Tibial artery (tissue), 4 donors: Measurements from ENCODE around the gene CIB2.

ENCODE experiments used
- DNase-seq, 2 donors: peaks; one replicate each; pipeline ENCODE4 v3.0.0-alpha.2; 2019
- H3K27ac ChIP-seq, 2 donors: fragments of 200-600 bp; sonication (generic) in 1 of 2; 1 replicate in 1 of 2; 2 replicates in 1 of 2; pipeline ENCODE4 v1.5.1; 2018 to 2019; ENCODE audit warnings: mild to moderate bottlenecking in 1 of 2
- H3K27me3 ChIP-seq, 2 donors: fragments of 200-600 bp; sonication (generic) in 1 of 2; one replicate each; pipeline versions ENCODE4 v1.5.1 to v1.6.0; 2016 to 2019
- H3K36me3 ChIP-seq, 3 donors: fragments of 200-600 bp; sonication (generic) in 2 of 3; one replicate each; pipeline ENCODE4 v1.5.1; 2016 to 2019; ENCODE audit warnings: mild to moderate bottlenecking in 2 of 3
- H3K4me1 ChIP-seq, 4 donors: fragments of 200-600 bp; sonication (generic) in 2 of 4; 1 replicate in 3 of 4; 2 replicates in 1 of 4; pipeline ENCODE4 v1.5.1; 2016 to 2019
- H3K4me3 ChIP-seq, 2 donors: fragments of 200-600 bp; sonication (generic) in 1 of 2; 1 replicate in 1 of 2; 2 replicates in 1 of 2; pipeline ENCODE4 v1.5.1; 2018 to 2019; ENCODE audit warnings: mild to moderate bottlenecking in 2 of 2
- H3K9me3 ChIP-seq, 3 donors: fragments of 200-600 bp; sonication (generic) in 1 of 3; one replicate each; pipeline ENCODE4 v1.5.1; 2016 to 2019
- intact Hi-C: fragments of 100-400 bp; cut with DNase I; formaldehyde crosslinking; loops from one replicate; pipeline ENCODE4 v1.15.0; 2023; ENCODE audit warnings: low total_unique reads
- TF ChIP-seq, protein P1 (sequence below), 2 experiments: fragments of 200-600 bp in 1 of 2; fragments of 450-650 bp in 1 of 2; IDR thresholded peaks; one replicate each; pipeline ENCODE4 v1.5.1; 2017 to 2019; ENCODE audit warnings: antibody characterized with exemption in 2 of 2, mild to moderate bottlenecking in 1 of 2, moderate library complexity in 1 of 2

Gene CIB2

DNA sequence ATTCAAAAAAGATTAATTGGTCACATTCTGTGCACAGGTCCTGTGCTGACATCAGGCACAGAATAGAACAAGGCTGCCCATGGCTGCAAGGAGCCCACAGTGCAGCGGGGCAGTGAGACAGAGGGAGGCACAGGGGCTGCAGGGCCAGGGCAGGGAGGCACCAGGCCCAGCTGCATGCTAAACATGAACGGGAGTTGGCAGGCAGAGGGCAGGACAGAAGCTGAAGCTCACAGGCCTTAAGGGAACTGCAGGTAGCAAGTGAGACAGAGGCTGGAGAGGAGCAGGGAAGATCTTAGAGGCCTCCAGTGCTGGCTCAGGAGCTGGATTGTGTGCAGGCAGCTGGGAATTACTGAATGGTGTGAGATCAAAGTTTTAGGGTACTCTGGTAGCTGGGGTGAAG is 44.1 kb upstream of the CIB2 start:
- DNase-seq: no peak

GRCh38 chr15:78174401-78174800 is 43.2 kb upstream of the CIB2 start:
- TF ChIP-seq, protein P1, sequence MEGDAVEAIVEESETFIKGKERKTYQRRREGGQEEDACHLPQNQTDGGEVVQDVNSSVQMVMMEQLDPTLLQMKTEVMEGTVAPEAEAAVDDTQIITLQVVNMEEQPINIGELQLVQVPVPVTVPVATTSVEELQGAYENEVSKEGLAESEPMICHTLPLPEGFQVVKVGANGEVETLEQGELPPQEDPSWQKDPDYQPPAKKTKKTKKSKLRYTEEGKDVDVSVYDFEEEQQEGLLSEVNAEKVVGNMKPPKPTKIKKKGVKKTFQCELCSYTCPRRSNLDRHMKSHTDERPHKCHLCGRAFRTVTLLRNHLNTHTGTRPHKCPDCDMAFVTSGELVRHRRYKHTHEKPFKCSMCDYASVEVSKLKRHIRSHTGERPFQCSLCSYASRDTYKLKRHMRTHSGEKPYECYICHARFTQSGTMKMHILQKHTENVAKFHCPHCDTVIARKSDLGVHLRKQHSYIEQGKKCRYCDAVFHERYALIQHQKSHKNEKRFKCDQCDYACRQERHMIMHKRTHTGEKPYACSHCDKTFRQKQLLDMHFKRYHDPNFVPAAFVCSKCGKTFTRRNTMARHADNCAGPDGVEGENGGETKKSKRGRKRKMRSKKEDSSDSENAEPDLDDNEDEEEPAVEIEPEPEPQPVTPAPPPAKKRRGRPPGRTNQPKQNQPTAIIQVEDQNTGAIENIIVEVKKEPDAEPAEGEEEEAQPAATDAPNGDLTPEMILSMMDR (IDR thresholded peaks at IDR 0.05): no peak
- H3K27ac ChIP-seq: no peak overlapping the region
- H3K27me3 ChIP-seq: no peaks in the 10 kb centered on the region
- H3K4me1 ChIP-seq: no peaks in the 10 kb centered on the region
- intact Hi-C loops: no loop called here
- H3K4me3 ChIP-seq: no peak overlapping the region
- H3K9me3 ChIP-seq: no peaks in the 10 kb centered on the region
- DNase-seq: no peak
- peaks cover 28 to 43% (median 42%) of the 10 kb centered on the region in 3 donors for H3K36me3 ChIP-seq

More for the DNA sequence above, 44.1 kb upstream of the CIB2 start:
- no peaks in the 10 kb centered on the region for H3K9me3 ChIP-seq
- H3K27me3 ChIP-seq: no peaks in the 10 kb centered on the region
- intact Hi-C loops: no loop called here
- H3K27ac ChIP-seq: no peak overlapping the region
- H3K4me3 ChIP-seq: no peak overlapping the region
- peaks cover 21 to 34% (median 33%) of the 10 kb centered on the region in 3 donors for H3K36me3 ChIP-seq
- no peaks in the 10 kb centered on the region for H3K4me1 ChIP-seq
- TF ChIP-seq, protein P1 (IDR thresholded peaks at IDR 0.05): no peak

- Histone ChIP-seq H3K36me3 (peaks cover 52 to 67% (median 67%) of the 10 kb centered on the region in 3 donors), H3K27ac (no peak overlapping the region)
These were observed 40.7 kb upstream of the CIB2 start for GRCh38 chr15:78171864-78172472.

GRCh38 chr15:78170848-78171773 is 39.9 kb upstream of the CIB2 start:
- DNase-seq: no peak
- intact Hi-C loops: no loop called here
- TF ChIP-seq, protein P1 (IDR thresholded peaks at IDR 0.05): no peak
- H3K9me3 ChIP-seq: no peaks in the 10 kb centered on the region
- no peak overlapping the region for H3K4me3 ChIP-seq
- no peaks in the 10 kb centered on the region for H3K4me1 ChIP-seq
- H3K27ac ChIP-seq: no peak overlapping the region
- peaks cover 61 to 75% (median 75%) of the 10 kb centered on the region in 3 donors for H3K36me3 ChIP-seq
- H3K27me3 ChIP-seq: no peaks in the 10 kb centered on the region

More at GRCh38 chr15:78171864-78172472, 40.7 kb upstream of the CIB2 start:
- TF ChIP-seq, protein P1 (IDR thresholded peaks at IDR 0.05): no peak
- Histone ChIP-seq H3K4me1 (no peaks in the 10 kb centered on the region), H3K4me3 (no peak overlapping the region), H3K9me3 (no peaks in the 10 kb centered on the region), H3K27me3 (no peaks in the 10 kb centered on the region)
- no peak for DNase-seq
- intact Hi-C loops: no loop called here

DNA sequence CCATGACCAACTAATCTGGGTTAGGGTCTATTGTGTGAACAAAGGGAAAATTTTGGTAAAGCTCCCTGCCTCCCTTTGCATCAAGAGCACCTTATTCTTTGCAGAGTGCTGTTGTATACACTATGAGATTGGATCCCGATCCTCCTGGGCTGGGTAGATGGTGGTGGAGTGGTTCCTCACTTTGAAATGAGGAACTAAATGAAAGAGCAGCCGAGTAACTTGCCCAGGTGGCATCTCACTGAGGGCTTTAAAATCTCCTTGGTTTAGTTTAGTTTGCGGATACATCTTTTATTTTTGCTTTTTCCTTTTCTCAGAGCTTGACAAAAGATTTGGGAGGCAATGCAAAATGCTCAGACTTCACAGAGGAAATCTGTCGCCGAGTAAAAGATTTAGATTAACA is 37.4 kb upstream of the CIB2 start:
- no peaks in the 10 kb centered on the region for H3K27me3 ChIP-seq
- intact Hi-C loops: no loop called here
- H3K36me3 ChIP-seq: peaks cover 86 to 99% (median 92%) of the 10 kb centered on the region in 3 donors

More for the DNA sequence above, 37.4 kb upstream of the CIB2 start:
- Histone ChIP-seq H3K4me3 (no peak overlapping the region), H3K4me1 (no peaks in the 10 kb centered on the region), H3K27ac (no peak overlapping the region), H3K9me3 (no peaks in the 10 kb centered on the region)
- TF ChIP-seq, protein P1 (IDR thresholded peaks at IDR 0.05): no peak
- DNase-seq: no peak
